ENCODE data around the gene ITSN1.

DNA sequence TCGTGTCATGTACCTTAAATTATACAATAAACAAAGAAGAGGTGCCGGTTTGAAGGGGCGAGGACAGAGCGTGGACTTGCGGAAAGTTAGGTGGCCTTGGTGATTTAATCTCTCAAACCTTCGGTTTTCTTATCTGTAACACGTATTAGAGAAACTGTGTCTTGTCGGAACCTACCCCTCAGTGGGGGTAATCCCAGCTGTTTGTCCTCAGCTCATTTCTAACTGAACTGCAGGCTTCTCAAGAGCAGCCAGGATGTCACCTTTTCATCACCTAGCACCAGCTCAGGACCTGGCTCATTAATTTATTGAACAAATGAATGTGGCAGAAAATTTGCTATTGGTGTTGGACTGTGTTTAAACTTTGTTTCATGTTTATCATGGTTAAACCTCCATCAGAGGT, 31.2 kb downstream of the ITSN1 start:
- TF ChIP-seq, protein P1, sequence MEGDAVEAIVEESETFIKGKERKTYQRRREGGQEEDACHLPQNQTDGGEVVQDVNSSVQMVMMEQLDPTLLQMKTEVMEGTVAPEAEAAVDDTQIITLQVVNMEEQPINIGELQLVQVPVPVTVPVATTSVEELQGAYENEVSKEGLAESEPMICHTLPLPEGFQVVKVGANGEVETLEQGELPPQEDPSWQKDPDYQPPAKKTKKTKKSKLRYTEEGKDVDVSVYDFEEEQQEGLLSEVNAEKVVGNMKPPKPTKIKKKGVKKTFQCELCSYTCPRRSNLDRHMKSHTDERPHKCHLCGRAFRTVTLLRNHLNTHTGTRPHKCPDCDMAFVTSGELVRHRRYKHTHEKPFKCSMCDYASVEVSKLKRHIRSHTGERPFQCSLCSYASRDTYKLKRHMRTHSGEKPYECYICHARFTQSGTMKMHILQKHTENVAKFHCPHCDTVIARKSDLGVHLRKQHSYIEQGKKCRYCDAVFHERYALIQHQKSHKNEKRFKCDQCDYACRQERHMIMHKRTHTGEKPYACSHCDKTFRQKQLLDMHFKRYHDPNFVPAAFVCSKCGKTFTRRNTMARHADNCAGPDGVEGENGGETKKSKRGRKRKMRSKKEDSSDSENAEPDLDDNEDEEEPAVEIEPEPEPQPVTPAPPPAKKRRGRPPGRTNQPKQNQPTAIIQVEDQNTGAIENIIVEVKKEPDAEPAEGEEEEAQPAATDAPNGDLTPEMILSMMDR (IDR thresholded peaks at IDR 0.05), result no peak
- TF ChIP-seq POLR2A (IDR thresholded peaks at IDR 0.05), result no peak

All from thyroid gland (tissue), 4 donors.